K562 (cell line): Measurements from ENCODE around the gene SNX9. TPM values are rescaled to one million over a fixed set of nuclear protein-coding genes. Genes with fewer than 3 reads are reported as not detected.

ENCODE experiments used
- FOXP1 ChIP-seq: sonication (generic); formaldehyde crosslinking; IDR thresholded peaks from 2 replicates; pipeline ENCODE4 v1.8.0; 2022; ENCODE audit warnings: mild to moderate bottlenecking, missing genetic modification reagents
- FUS ChIP-seq: fragments of 200-400 bp; formaldehyde crosslinking; optimal IDR thresholded peaks from 2 replicates; pipeline ENCODE3; 2017; ENCODE audit warnings: low read depth, low read length
- HMGN3 ChIP-seq: IDR thresholded peaks from 2 replicates; pipeline ENCODE4 v1.6.1; 2011; ENCODE audit warnings: borderline replicate concordance, low read depth, mild to moderate bottlenecking, mixed read lengths, low read length; ENCODE audit not compliant: insufficient read length; ENCODE audit errors: extremely low read depth
- JUND ChIP-seq, 2 experiments: IDR thresholded peaks; 2 replicates in 1 of 2; 3 replicates in 1 of 2; pipeline ENCODE4 v1.6.1; 2011; ENCODE audit warnings: borderline replicate concordance in 2 of 2, low read depth in 2 of 2, low read length in 2 of 2, improper control_type of control experiment in 1 of 2, missing biosample characterization in 1 of 2, missing genetic modification characterization in 1 of 2, missing genetic modification reagents in 1 of 2
- KHSRP ChIP-seq: fragments of 450-650 bp; IDR thresholded peaks from 2 replicates; pipeline ENCODE4 v1.6.1; 2017
- NCOA4 ChIP-seq: fragments of 450-650 bp; IDR thresholded peaks from 2 replicates; pipeline ENCODE4 v1.6.1; 2018; ENCODE audit warnings: mild to moderate bottlenecking; ENCODE audit not compliant: partially characterized antibody
- NR2C1 ChIP-seq, 2 experiments: fragments of 450-650 bp; IDR thresholded peaks; 2 replicates each; pipeline ENCODE4 v1.6.1; 2017; ENCODE audit warnings: mild to moderate bottlenecking in 2 of 2, antibody characterized with exemption in 1 of 2, inconsistent platforms in 1 of 2, missing compliant biosample characterization in 1 of 2, missing genetic modification characterization in 1 of 2
- POLR3G ChIP-seq: IDR thresholded peaks from 2 replicates; pipeline ENCODE4 v1.6.1; 2011; ENCODE audit not compliant: insufficient read length, insufficient replicate concordance; ENCODE audit errors: extremely low read depth
- SIN3B ChIP-seq: fragments of 450-650 bp; IDR thresholded peaks from 2 replicates; pipeline ENCODE4 v1.6.1; 2017; ENCODE audit warnings: low read depth, mild to moderate bottlenecking, moderate library complexity
- SMAD4 ChIP-seq: fragments of 250-450 bp; sonication (Bioruptor Pico); conservative IDR thresholded peaks from 2 replicates; pipeline ENCODE4 v1.8.0; 2021; ENCODE audit warnings: inconsistent platforms, mild to moderate bottlenecking, moderate library complexity
- SUPT5H ChIP-seq: fragments of 450-650 bp; IDR thresholded peaks from 2 replicates; pipeline ENCODE4 v1.6.1; 2016
- TFAM ChIP-seq: fragments of 250-450 bp; sonication (Bioruptor Pico); conservative IDR thresholded peaks from 2 replicates; pipeline ENCODE4 v1.5.0; 2021; ENCODE audit warnings: mild to moderate bottlenecking, moderate library complexity
- ZC3H4 ChIP-seq: sonication (generic); formaldehyde crosslinking; IDR thresholded peaks from 2 replicates; pipeline ENCODE4 v1.9.0; 2021; ENCODE audit warnings: missing genetic modification reagents, borderline replicate concordance
- ZNF511 ChIP-seq: sonication (generic); formaldehyde crosslinking; IDR thresholded peaks from 2 replicates; pipeline ENCODE4 v1.8.0; 2022; ENCODE audit warnings: mild to moderate bottlenecking, missing genetic modification reagents
- ZNF609 ChIP-seq: sonication (generic); formaldehyde crosslinking; IDR thresholded peaks from 2 replicates; pipeline ENCODE4 v1.8.1; 2023; ENCODE audit warnings: missing genetic modification reagents, mild to moderate bottlenecking, borderline replicate concordance
- ZNF717 ChIP-seq: fragments of 250-450 bp; sonication (Bioruptor Pico); IDR thresholded peaks from 2 replicates; pipeline ENCODE4 v1.5.0; 2021
- ZNF740 ChIP-seq, 3 experiments: fragments of 200-800 bp in 1 of 3; sonication (Bioruptor generic) in 1 of 3; sonication (generic) in 1 of 3; formaldehyde crosslinking in 1 of 3; IDR thresholded peaks; 2 replicates each; pipeline versions ENCODE4 v1.6.1 to v1.8.0; 2016 to 2022; ENCODE audit warnings: mild to moderate bottlenecking in 2 of 3, missing compliant biosample characterization in 2 of 3, missing genetic modification characterization in 2 of 3, missing genetic modification reagents in 1 of 3
- polyA plus RNA-seq, 8 experiments: library from polyadenylated mRNA; depleted of rRNA in 4 of 8; stranded (reverse) in 5 of 8; unstranded in 3 of 8; fragments of >200 nt; fragmentation: Nextera tagmentation in 2 of 8; fragmentation: Illumina TruSeq in 1 of 8; extraction: Ambion mirVana in 2 of 8; extraction: Trizol in 1 of 8; gene quantifications; 2 replicates each; pipeline versions ENCODE4 v1.2.1 to v1.2.3, GENCODE V29; 2011 to 2014; ENCODE audit warnings: inconsistent platforms in 1 of 8, missing spikeins in 1 of 8
- total RNA-seq, 7 experiments: library from RNA; depleted of rRNA in 6 of 7; stranded (reverse); fragments of >200 nt in 6 of 7; fragmentation: Illumina TruSeq in 2 of 7; extraction: Trizol in 2 of 7; gene quantifications; 2 replicates each; pipeline versions ENCODE4 v1.2.1 to v1.2.3, GENCODE V29; 2011 to 2021; ENCODE audit warnings: low replicate concordance in 1 of 7

Gene SNX9
- total and polyA plus RNA-seq, 9 of the 15 experiments (the other 6 are each of a cell fraction or from before 2014, with no cell fraction given), result 6.0 to 81.7 (median 57.1) TPM

- TF ChIP-seq FOXP1 (CRISPR knock-in tag) (no peak), FUS (no peak), HMGN3 (no peak), JUND (IDR thresholded peaks at IDR 0.05; ENCODE audit: borderline replicate concordance, low read depth, low read length) (peak; percentile 75), JUND (tag; IDR thresholded peaks at IDR 0.05; ENCODE audit: borderline replicate concordance, low read depth, low read length) (peak; percentile 32; the same call in 1 of the 3 replicates), ZC3H4 (CRISPR knock-in tag) (no peak), KHSRP (no peak), ZNF609 (no peak), NCOA4 (no peak), TFAM (CRISPR knock-in tag) (no peak), ZNF717 (CRISPR knock-in tag) (no peak), SIN3B (no peak), POLR3G (no peak), ZNF511 (CRISPR knock-in tag) (no peak), SMAD4 (CRISPR knock-in tag) (peak; percentile 48; the same call in 1 of the 2 replicates), SUPT5H (no peak), NR2C1 (IDR thresholded peaks at IDR 0.05) (no peak), NR2C1 (tag; IDR thresholded peaks at IDR 0.05) (peak; percentile 17; the same call in 1 of the 2 replicates), ZNF740 (CRISPR knock-in tag; IDR thresholded peaks at IDR 0.05) (no peak), ZNF740 (tag; IDR thresholded peaks at IDR 0.05) (no peak)
These were observed 83.6 kb downstream of the SNX9 start (continued) for GRCh38 chr6:157906537-157907061.
